A549 (cell line): ENCODE measurements around the gene RPS6KA2. TPM values are rescaled to one million over a fixed set of nuclear protein-coding genes. Genes with fewer than 3 reads are reported as not detected.

Experiments used
- ATAC-seq, 2 experiments: fragments of 200-7000 bp in 1 of 2; fragments of >200 bp in 1 of 2; cut with Nextera tagmentation in 1 of 2; cut with Tn5 transposase in 1 of 2; 3 replicates each; pipeline versions ENCODE4 v1.8.0 to v1.9.1; 2018 to 2020; ENCODE audit warnings: mild to moderate bottlenecking in 1 of 2, moderate library complexity in 1 of 2
- CTCF ChIA-PET: fragments of 300-600 bp; sonication (Branson Sonifier 250); formaldehyde crosslinking; extraction: SDS; loops from one replicate; lab custom pipeline; 2021; ENCODE audit warnings: antibody characterized with exemption, inconsistent platforms; lab: Yijun Ruan, JAX
- POLR2A ChIA-PET: fragments of 350-600 bp; formaldehyde crosslinking; extraction: SDS; loops from one replicate; lab custom pipeline; 2021; ENCODE audit warnings: antibody characterized with exemption, inconsistent platforms; lab: Yijun Ruan, JAX
- DNase-seq, 2 experiments: peaks; one replicate each; pipeline versions ENCODE4 v3.0.0 to v3.0.0-alpha.2; 2011 to 2016; ENCODE audit warnings: low read depth in 1 of 2, low spot score in 1 of 2
- FAIRE-seq: peaks from 2 replicates; lab custom pipeline; 2011; peaks lifted over from hg19 to GRCh38; lab: Jason Lieb, UNC
- H3K27ac ChIP-seq, 2 experiments: fragments of >200 bp; sonication (Bioruptor Twin); formaldehyde crosslinking; 3 replicates each; pipeline ENCODE4 v1.5.1; 2016 to 2017
- H3K4me1 ChIP-seq: fragments of >200 bp; sonication (Bioruptor Twin); formaldehyde crosslinking; 3 replicates; pipeline ENCODE4 v1.6.1; 2016
- H3K4me2 ChIP-seq: fragments of >200 bp; sonication (Bioruptor Twin); formaldehyde crosslinking; 3 replicates; pipeline ENCODE4 v1.6.1; 2016
- H3K4me3 ChIP-seq: fragments of >200 bp; sonication (Bioruptor Twin); formaldehyde crosslinking; 3 replicates; pipeline ENCODE4 v1.5.1; 2016
- H3K9me3 ChIP-seq: fragments of >200 bp; sonication (Bioruptor Twin); formaldehyde crosslinking; 3 replicates; pipeline ENCODE4 v1.6.1; 2016
- CTCF ChIP-seq: fragments of >200 bp; sonication (Bioruptor Twin); formaldehyde crosslinking; IDR thresholded peaks from 3 replicates; pipeline ENCODE4 v1.5.1; 2016
- EHF ChIP-seq: fragments of 250-450 bp; sonication (Bioruptor Pico); IDR thresholded peaks from 2 replicates; pipeline ENCODE4 v1.5.0; 2020; ENCODE audit warnings: mild to moderate bottlenecking
- EHMT2 ChIP-seq: fragments of 200-600 bp; sonication (generic); IDR thresholded peaks from 2 replicates; pipeline ENCODE4 v1.6.1; 2016; ENCODE audit warnings: antibody characterized with exemption, low read depth, mild to moderate bottlenecking, moderate library complexity
- ELK1 ChIP-seq: fragments of 150-350 bp; IDR thresholded peaks from 2 replicates; pipeline ENCODE4 v1.6.1; 2014; ENCODE audit warnings: low read depth, mild to moderate bottlenecking, low read length
- ESRRA ChIP-seq: fragments of 150-350 bp; IDR thresholded peaks from 2 replicates; pipeline ENCODE4 v1.6.1; 2014; ENCODE audit warnings: mild to moderate bottlenecking, low read length, borderline replicate concordance
- FOSL2 ChIP-seq, 2 experiments: fragments of 450-650 bp in 1 of 2; fragments of >200 bp in 1 of 2; sonication (Bioruptor Twin) in 1 of 2; formaldehyde crosslinking; IDR thresholded peaks; 2 replicates each; pipeline versions ENCODE4 v1.5.0 to v1.6.1; 2016 to 2020; ENCODE audit warnings: mild to moderate bottlenecking in 1 of 2, moderate library complexity in 1 of 2
- HDAC2 ChIP-seq: fragments of 200-600 bp; sonication (generic); IDR thresholded peaks from 2 replicates; pipeline ENCODE4 v1.6.1; 2016
- HOXB5 ChIP-seq: fragments of 250-450 bp; sonication (Bioruptor Pico); IDR thresholded peaks from 2 replicates; pipeline ENCODE4 v1.5.0; 2020; ENCODE audit warnings: mild to moderate bottlenecking, moderate library complexity
- KDM5A ChIP-seq: fragments of 200-600 bp; sonication (generic); IDR thresholded peaks from 2 replicates; pipeline ENCODE4 v1.6.1; 2016; ENCODE audit warnings: antibody characterized with exemption, mild to moderate bottlenecking
- MAFK ChIP-seq: fragments of 450-650 bp; IDR thresholded peaks from 2 replicates; pipeline ENCODE4 v1.6.1; 2014; ENCODE audit not compliant: partially characterized antibody
- MAX ChIP-seq: IDR thresholded peaks from 2 replicates; pipeline ENCODE4 v1.6.1; 2012
- NFE2L2 ChIP-seq: fragments of 150-350 bp; conservative IDR thresholded peaks from 2 replicates; pipeline ENCODE4 v1.6.1; 2014; ENCODE audit warnings: low read length
- PBX3 ChIP-seq: IDR thresholded peaks from 2 replicates; pipeline ENCODE4 v1.6.1; 2012
- RAD21 ChIP-seq, 2 experiments: fragments of >200 bp in 1 of 2; sonication (Bioruptor Twin) in 1 of 2; formaldehyde crosslinking in 1 of 2; IDR thresholded peaks in 1 of 2; conservative IDR thresholded peaks in 1 of 2; 2 replicates in 1 of 2; 3 replicates in 1 of 2; pipeline ENCODE4 v1.6.1; 2012 to 2018; ENCODE audit warnings: inconsistent platforms in 1 of 2
- SMC3 ChIP-seq: fragments of >200 bp; sonication (Bioruptor Twin); formaldehyde crosslinking; IDR thresholded peaks from 3 replicates; pipeline ENCODE4 v1.6.1; 2018; ENCODE audit warnings: inconsistent platforms
- ZC3H11A ChIP-seq: fragments of 450-650 bp; IDR thresholded peaks from 2 replicates; pipeline ENCODE4 v1.6.1; 2014; ENCODE audit warnings: antibody characterized with exemption, mild to moderate bottlenecking
- WGBS: methylation state at CpG from one replicate; pipeline ENCODE4 v1.1.6; 2017; ENCODE audit errors: missing lambda C conversion rate; 5-methylcytosine and 5-hydroxymethylcytosine counted together
- polyA plus RNA-seq, 4 experiments: library from polyadenylated mRNA; depleted of rRNA in 3 of 4; stranded (reverse); fragments of >200 nt; fragmentation: RNase III in 1 of 4; extraction: RNeasy Plus Mini Kit Qiagen cat#74134 plus additional on column Dnase treatment in 1 of 4; gene quantifications; 2 replicates in 3 of 4; 3 replicates in 1 of 4; pipeline ENCODE4 v1.2.3, GENCODE V29; 2011 to 2017
- TF ChIP-seq, protein P1 (sequence below): fragments of >200 bp; sonication (Bioruptor Twin); formaldehyde crosslinking; IDR thresholded peaks from 3 replicates; pipeline ENCODE4 v1.6.1; 2016

The RPS6KA2 gene
- polyA plus RNA-seq, 2 of the 4 experiments (the other 2 are of a cell fraction), result 0.19 TPM; not detected in 1

- TF ChIP-seq CTCF, result no peak
- no peak for TF ChIP-seq ZC3H11A
These were observed 99.2 kb downstream of the RPS6KA2 start (continued) for GRCh38 chr6:166527849-166528248.

- ATAC-seq (no peak), DNase-seq (no peak), FAIRE-seq (no peak)
- H3K4me1 ChIP-seq, result peaks cover 5% of the 10 kb centered on the region; the same call in 1 of the 3 replicates
- WGBS, result 38% methylated on average over 7 of the region's 10 CpGs
- H3K4me3 ChIP-seq, result no peak overlapping the region
- H3K9me3 ChIP-seq, result no peaks in the 10 kb centered on the region
- CTCF ChIA-PET, result no interaction called here
- POLR2A ChIA-PET, result no interaction called here
- H3K27ac ChIP-seq, result no peak overlapping the region
- no peak overlapping the region for H3K4me2 ChIP-seq
- TF ChIP-seq RAD21 (conservative IDR thresholded peaks at IDR 0.05 in 1 of 2, IDR thresholded peaks at IDR 0.05 in 1 of 2) (no peak), NFE2L2 (no peak), SMC3 (no peak), FOSL2 (IDR thresholded peaks at IDR 0.05) (no peak), FOSL2 (CRISPR knock-in tag; IDR thresholded peaks at IDR 0.05) (no peak), EHMT2 (no peak), MAFK (no peak), HDAC2 (no peak), PBX3 (no peak), MAX (no peak), EHF (CRISPR knock-in tag) (no peak), KDM5A (no peak), ESRRA (no peak)
- TF ChIP-seq, protein P1, sequence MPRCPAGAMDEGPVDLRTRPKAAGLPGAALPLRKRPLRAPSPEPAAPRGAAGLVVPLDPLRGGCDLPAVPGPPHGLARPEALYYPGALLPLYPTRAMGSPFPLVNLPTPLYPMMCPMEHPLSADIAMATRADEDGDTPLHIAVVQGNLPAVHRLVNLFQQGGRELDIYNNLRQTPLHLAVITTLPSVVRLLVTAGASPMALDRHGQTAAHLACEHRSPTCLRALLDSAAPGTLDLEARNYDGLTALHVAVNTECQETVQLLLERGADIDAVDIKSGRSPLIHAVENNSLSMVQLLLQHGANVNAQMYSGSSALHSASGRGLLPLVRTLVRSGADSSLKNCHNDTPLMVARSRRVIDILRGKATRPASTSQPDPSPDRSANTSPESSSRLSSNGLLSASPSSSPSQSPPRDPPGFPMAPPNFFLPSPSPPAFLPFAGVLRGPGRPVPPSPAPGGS, result no peak
- TF ChIP-seq, all 56 proteins: peak for 0
These were observed 100.1 kb downstream of the RPS6KA2 start for GRCh38 chr6:166526937-166527336.

DNA sequence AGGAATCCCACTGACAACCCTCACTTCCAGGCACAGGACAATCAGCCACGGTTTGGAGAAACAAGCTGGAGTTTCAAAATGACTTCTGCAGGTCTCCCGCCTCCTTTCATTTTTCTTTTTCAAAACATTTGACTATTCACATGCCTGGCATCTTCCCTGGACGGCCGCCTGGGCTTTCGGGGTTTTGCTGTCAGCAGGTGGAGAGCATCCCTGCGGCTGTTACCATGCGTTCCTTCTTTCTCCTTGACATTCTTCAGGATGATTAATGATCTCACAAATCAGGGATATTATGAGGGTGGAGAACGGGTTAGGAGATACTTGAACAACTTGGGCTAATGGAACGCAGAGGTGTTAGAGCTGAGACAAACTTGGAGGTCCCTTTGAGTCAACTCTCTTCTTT is 101.5 kb downstream of the RPS6KA2 start:
- ATAC-seq, result no peak

More for the DNA sequence above, 101.5 kb downstream of the RPS6KA2 start:
- peaks cover 5% of the 10 kb centered on the region; the same call in 1 of the 3 replicates for H3K4me1 ChIP-seq
- no peak for DNase-seq
- no peak for TF ChIP-seq HOXB5 (CRISPR knock-in tag)
- TF ChIP-seq SMC3, result no peak
- no peak for TF ChIP-seq ELK1
- no peak for FAIRE-seq
- 59% methylated on average over 9 of the region's 9 CpGs for WGBS
- no peak overlapping the region for H3K4me3 ChIP-seq
- no peak overlapping the region for H3K27ac ChIP-seq
- POLR2A ChIA-PET, result no interaction called here
- no peak overlapping the region for H3K4me2 ChIP-seq
- CTCF ChIA-PET, result no interaction called here
- no peaks in the 10 kb centered on the region for H3K9me3 ChIP-seq
